Activated T-helper 1 cell treated with anti-CD3 and anti-CD28 coated beads, Interleukin-12 subunit alpha, Interleukin-12 subunit beta, Interleukin-2, Interleukin-4 antibody, amounts not matched to agents 30 ng/mL and 10 ng/mL and 1 ng/mL, durations not matched to agents 14 hours and 24 hours and 36 hours (primary cell): ENCODE data around the gene PGBD5. TPM values are rescaled to one million over a fixed set of nuclear protein-coding genes. Genes with fewer than 3 reads are reported as not detected.
A peak's percentile ranks its signal among the peaks of the same experiment; 100 is the strongest.

Experiments
- DNase-seq: peaks from one replicate; pipeline ENCODE4 v3.0.0; 2021; ENCODE audit warnings: low spot score
- H3K27ac Mint-ChIP-seq: one replicate; pipeline ENCODE4 v1.8.0; 2021; ENCODE audit warnings: mild to moderate bottlenecking, mixed read lengths
- H3K27me3 Mint-ChIP-seq: one replicate; pipeline ENCODE4 v1.8.0; 2022; ENCODE audit warnings: mild to moderate bottlenecking, moderate library complexity, mixed read lengths; ENCODE audit not compliant: insufficient read depth
- H3K36me3 Mint-ChIP-seq: one replicate; pipeline ENCODE4 v1.8.0; 2021; ENCODE audit warnings: low read depth, mixed read lengths
- H3K4me1 Mint-ChIP-seq: one replicate; pipeline ENCODE4 v1.8.0; 2021; ENCODE audit warnings: low read depth, mixed read lengths
- H3K4me3 Mint-ChIP-seq: one replicate; pipeline ENCODE4 v1.8.0; 2021; ENCODE audit warnings: mild to moderate bottlenecking, moderate library complexity, mixed read lengths
- H3K9me3 Mint-ChIP-seq: one replicate; pipeline ENCODE4 v1.8.0; 2021; ENCODE audit warnings: mixed read lengths
- intact Hi-C: fragments of 100-400 bp; cut with micrococcal nuclease; formaldehyde crosslinking; loops from one replicate; pipeline ENCODE4 v1.15.1; 2024
- total RNA-seq: library from RNA; stranded (reverse); gene quantifications from 2 replicates; pipeline ENCODE4 v1.2.3, GENCODE V29; 2022

The PGBD5 gene
- total RNA-seq, 1 donor from 2014 or later: not detected

- Mint-ChIP-seq H3K27ac (no peak overlapping the region), H3K4me1 (peaks cover 12% of the 10 kb centered on the region), H3K27me3 (peaks cover 5% of the 10 kb centered on the region), H3K9me3 (no peaks in the 10 kb centered on the region), H3K4me3 (no peak overlapping the region), H3K36me3 (no peaks in the 10 kb centered on the region)
- intact Hi-C loops: loop anchor here (1.0 kb wide), 2 partner anchors 94 to 202 kb away; no protein-coding TSS in a partner anchor
- DNase-seq: no peak
These were observed 120.0 kb downstream of the PGBD5 start for GRCh38 chr1:230306169-230306568.

GRCh38 chr1:230303822-230304221, 122.3 kb downstream of the PGBD5 start:
- DNase-seq: no peak
- H3K27ac Mint-ChIP-seq: no peak overlapping the region
- peaks cover 3% of the 10 kb centered on the region for H3K27me3 Mint-ChIP-seq
- no peaks in the 10 kb centered on the region for H3K9me3 Mint-ChIP-seq
- intact Hi-C loops: loop anchor here (1.0 kb wide), 1 partner anchor 64 kb away; no protein-coding TSS in a partner anchor
- H3K4me1 Mint-ChIP-seq: peaks cover 12% of the 10 kb centered on the region
- H3K36me3 Mint-ChIP-seq: no peaks in the 10 kb centered on the region
- peak overlapping the region; percentile 1 for H3K4me3 Mint-ChIP-seq

- no peaks in the 10 kb centered on the region for H3K9me3 Mint-ChIP-seq
- peaks cover 12% of the 10 kb centered on the region for H3K4me1 Mint-ChIP-seq
- no peaks in the 10 kb centered on the region for H3K36me3 Mint-ChIP-seq
- intact Hi-C loops: no loop called here
- H3K4me3 Mint-ChIP-seq: no peak overlapping the region
- peaks cover 3% of the 10 kb centered on the region for H3K27me3 Mint-ChIP-seq
- no peak overlapping the region for H3K27ac Mint-ChIP-seq
- no peak for DNase-seq
These were observed 123.1 kb downstream of the PGBD5 start for GRCh38 chr1:230303069-230303468.

GRCh38 chr1:230301822-230302221, 124.3 kb downstream of the PGBD5 start:
- Mint-ChIP-seq H3K4me3 (no peak overlapping the region), H3K36me3 (no peaks in the 10 kb centered on the region), H3K27ac (no peak overlapping the region), H3K4me1 (peaks cover 12% of the 10 kb centered on the region), H3K9me3 (no peaks in the 10 kb centered on the region), H3K27me3 (peaks cover 7% of the 10 kb centered on the region)
- DNase-seq: no peak
- intact Hi-C loops: no loop called here

GRCh38 chr1:230301322-230301721, 124.8 kb downstream of the PGBD5 start:
- Mint-ChIP-seq H3K4me3 (no peak overlapping the region), H3K27ac (no peak overlapping the region), H3K4me1 (peaks cover 12% of the 10 kb centered on the region), H3K27me3 (peaks cover 8% of the 10 kb centered on the region), H3K36me3 (no peaks in the 10 kb centered on the region), H3K9me3 (no peaks in the 10 kb centered on the region)
- DNase-seq: no peak
- intact Hi-C loops: no loop called here

- Mint-ChIP-seq H3K36me3 (no peaks in the 10 kb centered on the region), H3K4me3 (no peak overlapping the region), H3K27ac (no peak overlapping the region), H3K9me3 (no peaks in the 10 kb centered on the region), H3K27me3 (peaks cover 10% of the 10 kb centered on the region), H3K4me1 (peaks cover 8% of the 10 kb centered on the region)
- no peak for DNase-seq
- intact Hi-C loops: no loop called here
These were observed 125.5 kb downstream of the PGBD5 start for GRCh38 chr1:230300322-230301301.

GRCh38 chr1:230299191-230300006, 126.7 kb downstream of the PGBD5 start:
- H3K9me3 Mint-ChIP-seq: no peaks in the 10 kb centered on the region
- no peaks in the 10 kb centered on the region for H3K36me3 Mint-ChIP-seq
- intact Hi-C loops: no loop called here
- H3K4me3 Mint-ChIP-seq: no peak overlapping the region
- no peak for DNase-seq
- peaks cover 14% of the 10 kb centered on the region for H3K27me3 Mint-ChIP-seq
- H3K4me1 Mint-ChIP-seq: peaks cover 8% of the 10 kb centered on the region
- no peak overlapping the region for H3K27ac Mint-ChIP-seq

GRCh38 chr1:230295367-230295766, 130.8 kb downstream of the PGBD5 start:
- H3K9me3 Mint-ChIP-seq: no peaks in the 10 kb centered on the region
- H3K4me3 Mint-ChIP-seq: no peak overlapping the region
- no peak overlapping the region for H3K27ac Mint-ChIP-seq
- DNase-seq: no peak
- peaks cover 28% of the 10 kb centered on the region for H3K27me3 Mint-ChIP-seq
- no peaks in the 10 kb centered on the region for H3K36me3 Mint-ChIP-seq
- intact Hi-C loops: no loop called here
- H3K4me1 Mint-ChIP-seq: no peaks in the 10 kb centered on the region

GRCh38 chr1:230293390-230293700, 132.8 kb downstream of the PGBD5 start:
- no peak for DNase-seq
- H3K27ac Mint-ChIP-seq: no peak overlapping the region
- H3K4me1 Mint-ChIP-seq: no peaks in the 10 kb centered on the region
- H3K36me3 Mint-ChIP-seq: no peaks in the 10 kb centered on the region
- peaks cover 30% of the 10 kb centered on the region for H3K27me3 Mint-ChIP-seq
- intact Hi-C loops: no loop called here
- no peaks in the 10 kb centered on the region for H3K9me3 Mint-ChIP-seq
- H3K4me3 Mint-ChIP-seq: no peak overlapping the region

GRCh38 chr1:230292689-230293389, 133.3 kb downstream of the PGBD5 start:
- H3K4me1 Mint-ChIP-seq: no peaks in the 10 kb centered on the region
- no peak for DNase-seq
- intact Hi-C loops: no loop called here
- H3K27ac Mint-ChIP-seq: no peak overlapping the region
- H3K36me3 Mint-ChIP-seq: no peaks in the 10 kb centered on the region
- peaks cover 30% of the 10 kb centered on the region for H3K27me3 Mint-ChIP-seq
- H3K9me3 Mint-ChIP-seq: no peaks in the 10 kb centered on the region
- H3K4me3 Mint-ChIP-seq: no peak overlapping the region

- H3K4me3 Mint-ChIP-seq: no peak overlapping the region
These were observed 134.2 kb downstream of the PGBD5 start for GRCh38 chr1:230291731-230292620.

GRCh38 chr1:230289350-230289644, 136.8 kb downstream of the PGBD5 start:
- intact Hi-C loops: no loop called here
- H3K4me1 Mint-ChIP-seq: no peaks in the 10 kb centered on the region
- DNase-seq: no peak
- H3K27me3 Mint-ChIP-seq: peaks cover 19% of the 10 kb centered on the region
- no peaks in the 10 kb centered on the region for H3K9me3 Mint-ChIP-seq
- no peak overlapping the region for H3K27ac Mint-ChIP-seq
- no peaks in the 10 kb centered on the region for H3K36me3 Mint-ChIP-seq
- no peak overlapping the region for H3K4me3 Mint-ChIP-seq

More at GRCh38 chr1:230291731-230292620, 134.2 kb downstream of the PGBD5 start:
- intact Hi-C loops: no loop called here
- no peaks in the 10 kb centered on the region for H3K36me3 Mint-ChIP-seq
- H3K9me3 Mint-ChIP-seq: no peaks in the 10 kb centered on the region
- DNase-seq: no peak
- H3K27ac Mint-ChIP-seq: no peak overlapping the region
- H3K4me1 Mint-ChIP-seq: no peaks in the 10 kb centered on the region
- H3K27me3 Mint-ChIP-seq: peaks cover 26% of the 10 kb centered on the region
